Neural progenitor cell (in vitro differentiated cells): ENCODE results near the gene SLC25A18. TPM values are rescaled to one million over a fixed set of nuclear protein-coding genes. Genes with fewer than 3 reads are reported as not detected.

Experiments
- DNase-seq: peaks from one replicate; pipeline ENCODE4 v3.0.0-alpha.2; 2016; ENCODE audit warnings: low spot score
- H2AFZ ChIP-seq: fragments of 200-600 bp; sonication (generic); replicated peaks from 2 replicates; pipeline ENCODE4 v1.6.1; 2016; ENCODE audit warnings: antibody characterized with exemption
- H3F3A ChIP-seq: fragments of 200-600 bp; sonication (generic); 2 replicates; pipeline ENCODE4 v1.6.1; 2016; ENCODE audit warnings: antibody characterized with exemption, low read depth
- H3K27ac ChIP-seq: fragments of 200-600 bp; sonication (generic); 2 replicates; pipeline ENCODE4 v1.5.1; 2016; ENCODE audit warnings: mild to moderate bottlenecking
- H3K27me3 ChIP-seq: fragments of 200-600 bp; sonication (generic); 2 replicates; pipeline ENCODE4 v1.6.1; 2016; ENCODE audit warnings: mild to moderate bottlenecking, moderate library complexity
- H3K36me3 ChIP-seq: fragments of 200-600 bp; sonication (generic); 2 replicates; pipeline ENCODE4 v1.5.1; 2016
- H3K4me1 ChIP-seq: fragments of 200-600 bp; sonication (generic); 2 replicates; pipeline ENCODE4 v1.6.1; 2016; ENCODE audit warnings: mixed run types
- H3K4me2 ChIP-seq: fragments of 200-600 bp; sonication (generic); 2 replicates; pipeline ENCODE4 v1.6.1; 2016
- H3K4me3 ChIP-seq: fragments of 200-600 bp; sonication (generic); 2 replicates; pipeline ENCODE4 v1.5.1; 2016
- H3K79me2 ChIP-seq: fragments of 200-600 bp; sonication (generic); 2 replicates; pipeline ENCODE4 v1.6.1; 2016; ENCODE audit warnings: low read depth
- H3K9ac ChIP-seq: fragments of 200-600 bp; sonication (generic); 2 replicates; pipeline ENCODE4 v1.6.1; 2016
- H3K9me3 ChIP-seq: fragments of 200-600 bp; sonication (generic); 2 replicates; pipeline ENCODE4 v1.5.1; 2016; ENCODE audit warnings: low read depth
- H4K20me1 ChIP-seq: fragments of 200-600 bp; sonication (generic); 2 replicates; pipeline ENCODE4 v1.6.1; 2016; ENCODE audit warnings: low read depth
- H3K27ac Mint-ChIP-seq: 3 replicates; pipeline ENCODE4 v1.8.0; 2021; ENCODE audit warnings: mixed read lengths
- H3K27me3 Mint-ChIP-seq: 2 replicates; pipeline ENCODE4 v1.8.0; 2022; ENCODE audit warnings: low read depth, mild to moderate bottlenecking, inconsistent platforms, moderate library complexity, mixed read lengths; ENCODE audit not compliant: insufficient read depth
- H3K36me3 Mint-ChIP-seq: 3 replicates; pipeline ENCODE4 v1.8.0; 2021; ENCODE audit warnings: mixed read lengths
- H3K4me1 Mint-ChIP-seq: 3 replicates; pipeline ENCODE4 v1.8.0; 2021; ENCODE audit warnings: mixed read lengths
- H3K4me3 Mint-ChIP-seq: 3 replicates; pipeline ENCODE4 v1.8.0; 2021; ENCODE audit warnings: mild to moderate bottlenecking, moderate library complexity, mixed read lengths
- H3K9me3 Mint-ChIP-seq: 3 replicates; pipeline ENCODE4 v1.8.0; 2020; ENCODE audit warnings: mixed read lengths
- EZH2 ChIP-seq: fragments of 200-600 bp; sonication (generic); IDR thresholded peaks from 2 replicates; pipeline ENCODE4 v1.6.1; 2017; ENCODE audit warnings: antibody characterized with exemption, mild to moderate bottlenecking, moderate library complexity
- EZH2phosphoT487 ChIP-seq: fragments of 200-600 bp; sonication (generic); IDR thresholded peaks from 2 replicates; pipeline ENCODE4 v1.6.1; 2017; ENCODE audit warnings: antibody characterized with exemption
- total RNA-seq: library from RNA; depleted of rRNA; stranded (reverse); fragments of >200 nt; gene quantifications from 2 replicates; pipeline ENCODE4 v1.2.3, GENCODE V29; 2015; ENCODE audit warnings: low replicate concordance
- TF ChIP-seq, protein P1 (sequence below): fragments of 200-600 bp; sonication (generic); IDR thresholded peaks from 2 replicates; pipeline ENCODE4 v1.5.1; 2017; ENCODE audit warnings: antibody characterized with exemption, mild to moderate bottlenecking

The SLC25A18 gene
- total RNA-seq, 1 donor from 2014 or later, result 0.88 TPM

DNA sequence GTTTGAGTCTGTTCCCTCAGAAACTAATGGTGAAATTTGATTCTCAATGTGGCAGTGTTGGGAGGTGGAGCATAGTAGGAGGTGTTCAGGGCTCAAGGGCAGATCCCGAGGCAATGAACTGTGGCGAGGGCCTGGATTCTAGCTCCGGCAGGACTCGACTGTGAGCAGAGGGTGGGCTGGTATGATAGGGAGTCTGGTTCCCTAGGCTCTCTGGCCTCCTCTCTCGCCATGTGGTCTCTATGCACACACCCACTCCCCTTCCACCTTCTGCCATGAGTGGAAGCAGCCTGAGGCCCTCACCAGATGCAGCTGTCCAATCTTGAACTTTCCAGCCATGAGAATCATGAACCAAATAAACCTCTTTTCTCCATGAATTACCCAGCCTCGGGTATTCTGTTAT, 32.9 kb downstream of the SLC25A18 start:
- no peak overlapping the region for H3K4me3 ChIP-seq
- H2AFZ ChIP-seq, result no peak overlapping the region
- no peak for DNase-seq
- no peaks in the 10 kb centered on the region for H3F3A ChIP-seq
- no peaks in the 10 kb centered on the region for H3K9me3 ChIP-seq
- peaks cover 5% of the 10 kb centered on the region for H4K20me1 ChIP-seq
- Mint-ChIP-seq H3K4me3 (no peak overlapping the region), H3K9me3 (peaks cover 2% of the 10 kb centered on the region), H3K4me1 (peaks cover 3% of the 10 kb centered on the region), H3K27me3 (peaks cover 5% of the 10 kb centered on the region), H3K36me3 (peaks cover 43% of the 10 kb centered on the region), H3K27ac (no peak overlapping the region)
- no peak overlapping the region for H3K9ac ChIP-seq
- no peak overlapping the region for H3K27ac ChIP-seq
- no peaks in the 10 kb centered on the region for H3K27me3 ChIP-seq
- H3K79me2 ChIP-seq, result no peaks in the 10 kb centered on the region
- no peaks in the 10 kb centered on the region for H3K4me1 ChIP-seq
- TF ChIP-seq EZH2, result no peak
- TF ChIP-seq, protein P1, sequence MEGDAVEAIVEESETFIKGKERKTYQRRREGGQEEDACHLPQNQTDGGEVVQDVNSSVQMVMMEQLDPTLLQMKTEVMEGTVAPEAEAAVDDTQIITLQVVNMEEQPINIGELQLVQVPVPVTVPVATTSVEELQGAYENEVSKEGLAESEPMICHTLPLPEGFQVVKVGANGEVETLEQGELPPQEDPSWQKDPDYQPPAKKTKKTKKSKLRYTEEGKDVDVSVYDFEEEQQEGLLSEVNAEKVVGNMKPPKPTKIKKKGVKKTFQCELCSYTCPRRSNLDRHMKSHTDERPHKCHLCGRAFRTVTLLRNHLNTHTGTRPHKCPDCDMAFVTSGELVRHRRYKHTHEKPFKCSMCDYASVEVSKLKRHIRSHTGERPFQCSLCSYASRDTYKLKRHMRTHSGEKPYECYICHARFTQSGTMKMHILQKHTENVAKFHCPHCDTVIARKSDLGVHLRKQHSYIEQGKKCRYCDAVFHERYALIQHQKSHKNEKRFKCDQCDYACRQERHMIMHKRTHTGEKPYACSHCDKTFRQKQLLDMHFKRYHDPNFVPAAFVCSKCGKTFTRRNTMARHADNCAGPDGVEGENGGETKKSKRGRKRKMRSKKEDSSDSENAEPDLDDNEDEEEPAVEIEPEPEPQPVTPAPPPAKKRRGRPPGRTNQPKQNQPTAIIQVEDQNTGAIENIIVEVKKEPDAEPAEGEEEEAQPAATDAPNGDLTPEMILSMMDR, result no peak
- no peak for TF ChIP-seq EZH2phosphoT487
- peaks cover 9% of the 10 kb centered on the region for H3K36me3 ChIP-seq
- no peak overlapping the region for H3K4me2 ChIP-seq

DNA sequence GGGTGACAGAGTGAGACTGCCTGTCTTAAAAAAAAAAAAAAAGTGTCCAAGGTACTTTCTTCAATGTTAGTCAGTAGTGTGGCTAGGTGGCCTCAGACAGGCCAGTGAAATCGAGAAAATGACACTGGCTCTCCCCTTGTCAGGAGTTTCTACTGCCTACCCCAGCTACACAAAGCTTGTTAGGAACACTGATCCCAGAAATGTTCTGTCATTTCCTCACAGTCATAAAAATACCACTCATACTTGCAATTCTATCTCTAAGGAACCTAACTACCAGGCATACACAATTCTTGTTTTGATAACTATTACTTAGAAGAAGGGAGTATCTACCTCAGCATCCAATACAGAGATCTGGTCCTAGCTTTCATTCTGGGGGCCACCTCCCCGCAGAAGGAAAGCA, 33.9 kb downstream of the SLC25A18 start:
- peaks cover 3% of the 10 kb centered on the region for H3K4me1 Mint-ChIP-seq
- Histone ChIP-seq H3K9me3 (no peaks in the 10 kb centered on the region), H3K4me2 (no peak overlapping the region), H4K20me1 (peaks cover 11% of the 10 kb centered on the region), H3K36me3 (peaks cover 9% of the 10 kb centered on the region), H3F3A (no peaks in the 10 kb centered on the region), H3K4me3 (no peak overlapping the region), H3K9ac (no peak overlapping the region), H2AFZ (no peak overlapping the region), H3K27ac (no peak overlapping the region), H3K79me2 (peaks cover 6% of the 10 kb centered on the region), H3K27me3 (no peaks in the 10 kb centered on the region), H3K4me1 (no peaks in the 10 kb centered on the region)
- H3K27me3 Mint-ChIP-seq, result peaks cover 4% of the 10 kb centered on the region
- no peak overlapping the region for H3K4me3 Mint-ChIP-seq
- peaks cover 39% of the 10 kb centered on the region for H3K36me3 Mint-ChIP-seq
- TF ChIP-seq EZH2, result no peak
- TF ChIP-seq EZH2phosphoT487, result no peak
- TF ChIP-seq, protein P1, result no peak
- H3K27ac Mint-ChIP-seq, result no peak overlapping the region
- DNase-seq, result no peak
- peaks cover 2% of the 10 kb centered on the region for H3K9me3 Mint-ChIP-seq

DNA sequence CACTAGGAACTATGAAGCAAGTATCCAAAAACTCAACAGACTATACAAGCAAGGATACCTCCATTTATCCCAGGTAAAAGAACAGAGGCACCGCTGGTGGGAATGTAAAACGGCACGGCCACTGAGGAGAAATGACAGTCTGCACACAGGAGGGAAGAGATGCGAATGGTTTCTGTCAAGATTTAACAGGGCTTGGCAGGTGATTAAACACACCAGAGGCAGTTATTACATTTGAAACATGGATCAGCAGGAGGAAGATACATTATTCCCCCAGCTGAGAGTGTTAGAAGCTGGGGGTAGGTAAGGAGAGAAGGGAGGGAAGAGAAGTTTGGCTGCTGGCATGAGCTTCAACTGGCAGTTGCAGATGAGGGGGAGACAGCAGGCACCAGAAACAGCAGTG, 35.0 kb downstream of the SLC25A18 start:
- Histone ChIP-seq H3F3A (no peaks in the 10 kb centered on the region), H3K9ac (no peak overlapping the region), H2AFZ (no peak overlapping the region), H3K4me1 (no peaks in the 10 kb centered on the region), H3K27me3 (no peaks in the 10 kb centered on the region), H3K79me2 (peaks cover 17% of the 10 kb centered on the region), H3K36me3 (peaks cover 9% of the 10 kb centered on the region), H4K20me1 (peaks cover 11% of the 10 kb centered on the region), H3K4me3 (no peak overlapping the region), H3K4me2 (no peak overlapping the region), H3K9me3 (no peaks in the 10 kb centered on the region), H3K27ac (no peak overlapping the region)
- TF ChIP-seq, protein P1, result no peak
- TF ChIP-seq EZH2 (no peak), EZH2phosphoT487 (no peak)
- Mint-ChIP-seq H3K9me3 (peaks cover 2% of the 10 kb centered on the region), H3K4me1 (no peaks in the 10 kb centered on the region), H3K4me3 (no peak overlapping the region), H3K27me3 (peaks cover 4% of the 10 kb centered on the region), H3K27ac (no peak overlapping the region), H3K36me3 (peaks cover 32% of the 10 kb centered on the region)
- no peak for DNase-seq
